K562 (cell line): Measurements from ENCODE around the gene DNAAF8. TPM values are rescaled to one million over a fixed set of nuclear protein-coding genes. Genes with fewer than 3 reads are reported as not detected.
A peak's percentile ranks its signal among the peaks of the same experiment; 100 is the strongest.

ENCODE experiments used
- CREB5 ChIP-seq: fragments of 250-450 bp; sonication (Bioruptor Pico); IDR thresholded peaks from 2 replicates; pipeline ENCODE4 v1.5.0; 2020; ENCODE audit warnings: mild to moderate bottlenecking
- HNRNPUL1 ChIP-seq: fragments of 200-400 bp; formaldehyde crosslinking; IDR thresholded peaks from 2 replicates; pipeline ENCODE4 v1.6.1; 2017; ENCODE audit warnings: low read length
- KDM1A ChIP-seq, 2 experiments: fragments of 450-650 bp; IDR thresholded peaks; 2 replicates each; pipeline ENCODE4 v1.6.1; 2016; ENCODE audit warnings: mild to moderate bottlenecking in 2 of 2
- NR4A1 ChIP-seq, 2 experiments: fragments of 250-450 bp in 1 of 2; fragments of 450-650 bp in 1 of 2; sonication (Bioruptor Pico) in 1 of 2; IDR thresholded peaks; 2 replicates each; pipeline versions ENCODE4 v1.4.0 to v1.6.1; 2016 to 2020; ENCODE audit warnings: mild to moderate bottlenecking in 2 of 2, missing compliant biosample characterization in 1 of 2, missing genetic modification characterization in 1 of 2, moderate library complexity in 1 of 2
- POLR2A ChIP-seq: fragments of 450-650 bp; conservative IDR thresholded peaks from 2 replicates; pipeline ENCODE4 v1.6.1; 2016
- RBM34 ChIP-seq: fragments of 200-400 bp; formaldehyde crosslinking; IDR thresholded peaks from 2 replicates; pipeline ENCODE4 v1.6.1; 2018; ENCODE audit warnings: low read length, borderline replicate concordance; ENCODE audit not compliant: insufficient read depth
- SIN3A ChIP-seq, 2 experiments: fragments of 150-350 bp in 1 of 2; IDR thresholded peaks; 2 replicates each; pipeline ENCODE4 v1.6.1; 2011 to 2016; ENCODE audit warnings: borderline replicate concordance in 2 of 2, low read depth in 2 of 2, low read length in 2 of 2, mild to moderate bottlenecking in 2 of 2, moderate library complexity in 2 of 2; ENCODE audit not compliant: control insufficient read depth in 1 of 2
- TFAP4 ChIP-seq: sonication (generic); formaldehyde crosslinking; IDR thresholded peaks from 2 replicates; pipeline ENCODE4 v1.8.0; 2022; ENCODE audit warnings: missing genetic modification reagents, mild to moderate bottlenecking, moderate library complexity, borderline replicate concordance
- TSHZ1 ChIP-seq: fragments of 250-450 bp; sonication (Bioruptor Pico); IDR thresholded peaks from 2 replicates; pipeline ENCODE4 v1.4.0; 2020; ENCODE audit warnings: mild to moderate bottlenecking, moderate library complexity
- ZBTB11 ChIP-seq, 3 experiments: fragments of 200-800 bp in 1 of 3; fragments of 250-450 bp in 1 of 3; fragments of 450-650 bp in 1 of 3; sonication (Bioruptor Pico) in 1 of 3; sonication (Bioruptor generic) in 1 of 3; formaldehyde crosslinking in 1 of 3; IDR thresholded peaks; 2 replicates each; pipeline versions ENCODE4 v1.6.1 to v1.8.0; 2016 to 2022; ENCODE audit warnings: mild to moderate bottlenecking in 2 of 3, missing genetic modification characterization in 2 of 3, missing compliant biosample characterization in 1 of 3, moderate library complexity in 1 of 3
- ZBTB26 ChIP-seq: fragments of 450-650 bp; formaldehyde crosslinking; IDR thresholded peaks from 2 replicates; pipeline ENCODE4 v1.4.0; 2022; ENCODE audit warnings: missing genetic modification characterization
- ZNF184 ChIP-seq: sonication (generic); formaldehyde crosslinking; IDR thresholded peaks from 2 replicates; pipeline ENCODE4 v1.5.0; 2020; ENCODE audit warnings: missing genetic modification reagents
- ZNF75A ChIP-seq: fragments of 450-650 bp; formaldehyde crosslinking; IDR thresholded peaks from 2 replicates; pipeline ENCODE4 v1.4.0; 2020; ENCODE audit warnings: mild to moderate bottlenecking
- polyA plus RNA-seq, 8 experiments: library from polyadenylated mRNA; depleted of rRNA in 4 of 8; stranded (reverse) in 5 of 8; unstranded in 3 of 8; fragments of >200 nt; fragmentation: Nextera tagmentation in 2 of 8; fragmentation: Illumina TruSeq in 1 of 8; extraction: Ambion mirVana in 2 of 8; extraction: Trizol in 1 of 8; gene quantifications; 2 replicates each; pipeline versions ENCODE4 v1.2.1 to v1.2.3, GENCODE V29; 2011 to 2014; ENCODE audit warnings: inconsistent platforms in 1 of 8, missing spikeins in 1 of 8
- total RNA-seq, 7 experiments: library from RNA; depleted of rRNA in 6 of 7; stranded (reverse); fragments of >200 nt in 6 of 7; fragmentation: Illumina TruSeq in 2 of 7; extraction: Trizol in 2 of 7; gene quantifications; 2 replicates each; pipeline versions ENCODE4 v1.2.1 to v1.2.3, GENCODE V29; 2011 to 2021; ENCODE audit warnings: low replicate concordance in 1 of 7

Gene DNAAF8
- total and polyA plus RNA-seq, 9 of the 15 experiments (the other 6 are each of a cell fraction or from before 2014, with no cell fraction given): 0.04 to 0.12 (median 0.10) TPM; not detected in 6

DNA sequence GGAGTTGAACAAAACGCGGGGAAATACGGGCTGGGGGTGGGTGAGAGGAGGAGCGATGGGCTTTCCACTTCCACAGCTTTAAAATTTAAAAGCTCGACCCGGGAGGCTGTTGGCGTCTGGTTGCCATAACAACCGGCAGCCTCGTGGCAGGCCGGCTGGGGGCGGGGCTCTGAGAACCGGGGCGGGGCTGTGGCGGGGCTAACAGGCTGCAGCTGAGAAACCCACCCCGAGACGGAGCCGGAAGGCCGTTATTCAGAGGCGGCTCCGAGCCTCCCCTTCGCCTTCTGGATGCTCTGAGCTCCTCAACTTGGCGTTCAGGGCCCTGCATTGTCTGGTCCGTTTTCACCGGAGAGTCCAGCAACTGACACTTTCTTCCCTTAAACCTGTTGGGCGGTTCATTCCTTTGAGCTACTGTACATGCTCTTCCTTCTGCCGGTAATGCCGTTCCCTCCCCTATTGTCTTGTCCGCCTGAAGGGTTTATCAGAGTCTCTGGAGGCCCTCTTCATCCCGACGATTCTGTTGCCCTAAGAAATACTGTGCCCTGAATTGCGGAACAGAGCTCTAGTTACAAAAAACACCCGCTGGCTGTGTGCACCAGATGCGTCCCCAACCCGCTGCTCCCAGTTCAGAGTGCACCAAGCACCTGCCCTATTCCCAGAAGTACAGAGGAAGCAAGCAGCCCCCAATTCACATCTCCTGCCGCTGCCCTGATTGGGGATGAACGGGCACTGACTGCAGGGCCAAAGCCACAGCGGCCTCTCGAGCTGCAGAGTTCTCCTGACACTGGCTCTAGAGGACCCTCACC is 596 bp downstream of the DNAAF8 start (continued):
- TF ChIP-seq ZBTB11 (CRISPR knock-in tag; IDR thresholded peaks at IDR 0.05) (0 out of 6 replicates have a peak, but pooled peaks of 1 of the 3 experiments have one; percentile 6), TSHZ1 (CRISPR knock-in tag) (no peak), CREB5 (no peak), SIN3A (IDR thresholded peaks at IDR 0.05; ENCODE audit: borderline replicate concordance in 2 of 2, control insufficient read depth in 1 of 2, low read depth in 2 of 2, low read length in 2 of 2) (peak; percentile 95 to 99), ZNF75A (CRISPR knock-in tag) (no peak), POLR2A (peak; percentile 59), ZBTB26 (no peak), KDM1A (IDR thresholded peaks at IDR 0.05) (no peak), RBM34 (no peak), ZNF184 (CRISPR knock-in tag) (no peak), HNRNPUL1 (no peak), NR4A1 (CRISPR knock-in tag; IDR thresholded peaks at IDR 0.05) (no peak), NR4A1 (tag; IDR thresholded peaks at IDR 0.05) (no peak), TFAP4 (CRISPR knock-in tag) (peak; percentile 17; the same call in 1 of the 2 replicates)
